Breast epithelium (tissue), 3 donors: ENCODE data around the gene RIN1.

Experiments
- POLR2A ChIP-seq: fragments of 450-650 bp; IDR thresholded peaks from one replicate; pipeline ENCODE4 v1.6.1; 2016; ENCODE audit warnings: antibody characterized with exemption, mild to moderate bottlenecking, moderate library complexity
- TF ChIP-seq, protein P1 (sequence below), 3 donors: fragments of 450-650 bp; IDR thresholded peaks; one replicate each; pipeline ENCODE4 v1.5.1; 2016 to 2017; ENCODE audit warnings: antibody characterized with exemption in 3 of 3, mild to moderate bottlenecking in 3 of 3, moderate library complexity in 3 of 3

DNA sequence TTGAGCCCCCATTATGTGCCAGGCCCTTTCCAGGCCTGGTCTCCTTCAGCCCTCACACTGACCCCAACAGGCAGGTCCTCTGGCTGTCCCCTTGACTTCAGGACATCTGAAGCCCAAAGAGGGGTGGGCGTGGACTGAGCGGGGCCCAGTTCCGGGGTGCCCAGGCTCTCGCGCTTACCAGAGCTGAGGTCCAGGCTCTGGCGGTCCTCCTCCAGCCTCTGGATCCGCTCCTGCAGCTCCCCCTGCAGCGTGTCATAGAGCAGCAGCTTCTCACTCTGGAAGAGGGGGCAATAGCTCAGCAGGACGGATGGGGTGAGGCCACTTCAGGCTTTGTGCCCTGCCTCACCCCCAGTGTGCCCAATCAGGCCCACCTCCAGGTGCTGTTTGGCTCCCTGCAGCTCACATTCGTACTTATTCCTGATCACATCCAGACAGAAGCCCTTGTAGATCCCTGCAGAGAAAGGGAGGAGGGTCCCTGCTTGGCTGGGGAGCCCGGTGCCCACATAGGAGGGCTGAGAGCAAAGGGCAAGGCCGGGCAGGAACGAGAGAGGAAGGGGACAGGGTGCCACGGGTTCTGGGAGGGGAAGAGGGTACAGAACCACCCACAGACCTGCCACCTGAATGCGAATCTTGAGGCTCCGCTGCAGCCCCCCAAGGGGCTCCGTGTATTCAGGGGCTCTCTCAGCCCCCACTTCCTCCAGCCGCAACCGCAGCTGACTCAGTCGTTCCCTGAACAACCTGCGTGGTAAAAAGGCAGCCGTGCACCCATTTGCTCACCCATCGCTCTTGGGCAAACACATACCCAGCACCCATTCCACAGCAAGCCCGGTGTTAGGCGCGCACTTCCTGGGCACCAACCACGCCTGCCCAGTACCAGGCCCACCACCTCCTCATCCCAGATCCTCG lies 4.6 kb upstream of the RIN1 start:
- TF ChIP-seq, protein P1, sequence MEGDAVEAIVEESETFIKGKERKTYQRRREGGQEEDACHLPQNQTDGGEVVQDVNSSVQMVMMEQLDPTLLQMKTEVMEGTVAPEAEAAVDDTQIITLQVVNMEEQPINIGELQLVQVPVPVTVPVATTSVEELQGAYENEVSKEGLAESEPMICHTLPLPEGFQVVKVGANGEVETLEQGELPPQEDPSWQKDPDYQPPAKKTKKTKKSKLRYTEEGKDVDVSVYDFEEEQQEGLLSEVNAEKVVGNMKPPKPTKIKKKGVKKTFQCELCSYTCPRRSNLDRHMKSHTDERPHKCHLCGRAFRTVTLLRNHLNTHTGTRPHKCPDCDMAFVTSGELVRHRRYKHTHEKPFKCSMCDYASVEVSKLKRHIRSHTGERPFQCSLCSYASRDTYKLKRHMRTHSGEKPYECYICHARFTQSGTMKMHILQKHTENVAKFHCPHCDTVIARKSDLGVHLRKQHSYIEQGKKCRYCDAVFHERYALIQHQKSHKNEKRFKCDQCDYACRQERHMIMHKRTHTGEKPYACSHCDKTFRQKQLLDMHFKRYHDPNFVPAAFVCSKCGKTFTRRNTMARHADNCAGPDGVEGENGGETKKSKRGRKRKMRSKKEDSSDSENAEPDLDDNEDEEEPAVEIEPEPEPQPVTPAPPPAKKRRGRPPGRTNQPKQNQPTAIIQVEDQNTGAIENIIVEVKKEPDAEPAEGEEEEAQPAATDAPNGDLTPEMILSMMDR (IDR thresholded peaks at IDR 0.05) = no peak
- no peak for TF ChIP-seq POLR2A
